Central memory CD4-positive, alpha-beta T cell (primary cell): Measurements from ENCODE around the gene TSC1.

Experiments
- DNase-seq: peaks from one replicate; pipeline ENCODE4 v3.0.0; 2022

TSC1 gene

DNA sequence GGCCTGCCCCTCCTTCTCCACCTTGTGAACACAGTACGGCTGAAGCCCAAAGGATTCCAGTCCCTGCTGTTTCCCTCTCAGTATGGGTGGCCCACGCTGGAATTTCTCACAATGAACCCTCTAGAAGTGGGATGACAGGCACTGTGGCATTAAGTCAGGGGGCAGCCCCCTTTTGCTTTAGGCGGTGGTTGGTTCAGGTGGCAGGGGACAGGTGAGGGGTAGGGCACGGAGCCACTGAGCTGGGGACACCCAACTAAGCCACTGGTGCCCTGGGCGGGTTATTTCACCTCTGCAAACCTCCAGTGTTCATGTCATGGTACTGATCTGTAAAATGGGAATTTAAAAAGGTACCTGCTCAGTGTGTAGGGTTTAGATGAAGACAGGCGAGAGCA, 58.1 kb downstream of the TSC1 start:
- no peak for DNase-seq

GRCh38 chr9:132885720-132886333, 58.6 kb downstream of the TSC1 start:
- no peak for DNase-seq

- no peak for DNase-seq
These were observed 60.8 kb downstream of the TSC1 start for GRCh38 chr9:132883349-132884294.

DNA sequence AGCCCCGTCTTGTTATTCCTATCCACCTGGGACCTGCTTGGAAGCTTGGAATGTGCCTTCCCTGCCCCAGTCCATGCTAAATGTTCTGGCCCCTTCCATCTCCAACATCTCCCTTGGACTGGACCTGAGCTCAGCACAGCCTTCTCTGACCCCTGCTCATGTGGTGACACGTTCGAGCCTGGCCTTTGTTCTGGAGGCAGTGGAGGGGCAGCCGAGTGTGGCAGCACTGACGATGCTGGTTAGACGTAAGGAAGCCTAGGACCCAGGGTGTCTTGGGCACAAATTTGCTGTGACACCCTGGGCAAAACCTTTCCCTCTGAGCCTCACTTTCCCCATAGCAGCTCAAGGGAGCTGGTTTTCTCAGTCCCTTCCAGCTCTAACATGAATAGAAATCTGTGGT, 61.8 kb downstream of the TSC1 start:
- DNase-seq = no peak

DNA sequence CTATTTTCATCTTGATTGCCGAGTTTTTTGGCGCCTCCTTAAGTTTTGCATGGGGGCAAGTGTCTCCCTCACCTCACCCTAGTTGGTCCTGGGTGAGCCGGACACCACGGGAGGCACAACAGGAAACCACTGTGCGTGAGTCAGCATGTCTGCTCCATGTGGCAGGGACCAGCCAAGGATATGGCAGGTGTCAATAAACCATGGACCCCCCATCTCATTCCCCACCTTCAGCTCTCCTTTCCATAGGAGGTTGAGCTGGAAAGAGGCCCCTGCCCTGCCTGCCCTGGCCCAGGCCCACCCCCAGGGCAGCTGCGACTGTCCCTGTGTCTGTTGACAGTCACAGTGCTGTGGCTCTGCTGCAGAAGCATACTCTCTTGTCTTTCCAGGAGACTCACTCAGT, 62.6 kb downstream of the TSC1 start:
- DNase-seq = no peak

DNA sequence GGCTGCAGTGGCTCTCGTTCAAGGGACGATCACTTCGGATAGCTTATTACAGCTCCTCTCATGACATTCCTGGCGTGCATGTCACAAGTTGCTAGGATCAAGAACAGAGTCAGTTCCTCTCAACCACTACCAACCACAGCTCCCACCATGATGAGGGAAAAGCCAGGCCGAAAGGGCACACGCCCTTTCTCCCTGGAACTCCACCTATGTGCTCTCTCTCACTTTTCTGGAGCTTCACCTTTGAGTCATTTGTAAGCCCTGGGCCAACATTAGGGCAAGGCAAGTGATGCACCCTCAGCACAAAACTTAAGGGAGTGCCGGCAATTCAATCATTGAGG, 64.1 kb downstream of the TSC1 start:
- no peak for DNase-seq

DNA sequence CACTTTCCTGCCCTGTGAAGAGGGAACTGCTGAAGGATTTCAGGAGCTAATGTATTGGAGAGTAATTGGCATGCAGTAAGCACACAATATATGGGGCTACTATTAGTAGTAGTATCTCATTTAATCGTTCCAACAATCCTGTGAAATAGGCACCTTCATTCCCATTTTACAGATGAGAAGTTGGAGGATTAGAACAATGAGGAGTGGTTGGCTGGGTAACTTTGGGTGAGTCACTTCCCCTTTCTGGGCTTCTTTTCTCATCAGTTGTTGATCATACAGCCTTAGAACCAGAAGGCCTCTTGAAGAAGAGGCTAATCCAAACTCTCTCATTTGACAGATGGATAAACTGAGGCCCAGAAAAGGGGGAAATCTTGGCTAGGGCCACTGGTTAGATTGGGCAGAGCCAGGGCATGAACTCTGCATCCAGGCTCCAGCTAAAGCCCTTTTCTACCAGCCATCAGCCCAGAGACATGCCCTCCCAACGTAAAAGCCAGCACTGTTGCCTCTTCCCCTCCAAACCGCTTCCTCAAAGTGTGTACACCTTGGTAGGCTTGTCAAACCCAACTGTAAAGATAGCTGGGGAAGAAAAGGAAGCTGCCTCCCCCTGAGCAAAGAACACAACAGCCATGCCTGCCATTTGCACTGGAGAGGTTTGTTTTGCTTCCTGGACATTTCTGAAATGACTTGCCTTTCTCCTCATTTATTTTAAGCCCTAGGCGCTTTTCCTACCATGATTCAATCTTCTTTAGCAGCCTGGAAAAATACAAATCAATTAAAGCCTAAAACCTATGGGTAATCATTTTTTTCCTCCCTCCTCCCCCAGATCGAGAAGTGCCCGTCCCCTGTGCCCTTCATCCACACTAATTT, 64.7 kb downstream of the TSC1 start:
- DNase-seq = no peak

DNA sequence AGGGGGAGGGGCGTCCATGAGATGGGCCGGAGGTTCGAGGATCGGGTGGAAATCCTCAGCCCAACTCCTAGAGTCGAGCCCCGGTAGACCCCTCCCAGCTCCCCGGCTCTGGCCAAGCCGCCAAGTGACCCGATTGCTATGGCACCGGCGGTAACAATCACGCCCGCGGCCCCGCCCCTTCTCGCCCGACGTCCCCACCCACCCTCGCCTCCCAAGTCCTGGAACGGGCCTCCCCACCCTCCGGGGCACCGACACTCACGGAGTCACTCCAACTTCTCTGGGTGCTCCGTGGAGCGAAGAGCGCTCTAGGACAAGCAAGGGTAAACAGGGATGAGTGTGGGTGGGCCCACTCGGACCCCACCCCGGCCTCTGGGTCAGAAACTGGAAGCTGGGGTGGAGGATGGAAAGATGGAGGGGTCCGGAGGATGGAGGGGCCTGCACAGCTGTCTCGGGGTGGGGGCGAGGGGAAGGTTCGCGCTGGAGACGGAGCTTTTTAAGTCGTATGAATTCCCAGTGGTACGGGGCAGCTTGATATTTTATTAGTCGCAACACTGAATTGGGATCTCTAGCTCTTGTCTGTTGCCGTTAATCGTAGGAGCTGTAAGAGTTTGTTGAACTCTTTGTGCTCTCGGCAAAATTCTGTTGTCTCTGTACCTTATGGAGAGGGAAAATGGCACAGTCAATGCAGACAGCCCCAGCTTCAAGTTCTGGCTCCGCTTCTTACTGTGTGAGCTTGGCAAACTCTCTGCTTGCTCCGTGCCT, 65.5 kb downstream of the TSC1 start, which contains the start of gene SPACA9:
TSS of gene SPACA9 (plus strand) at position 204 of the 762 bp plus-strand sequence. CDS start 5,050 bp downstream, outside the sequence.
- no peak for DNase-seq

- peak; percentile 78 for DNase-seq
These were observed 66.4 kb downstream of the TSC1 start, which contains the start of gene AK8 for GRCh38 chr9:132877824-132878694. AK8 (minus strand) TSS chr9:132878284; CDS start chr9:132878255, 29 bp downstream.

GRCh38 chr9:132877458-132877823, 67.0 kb downstream of the TSC1 start:
- DNase-seq = no peak

DNA sequence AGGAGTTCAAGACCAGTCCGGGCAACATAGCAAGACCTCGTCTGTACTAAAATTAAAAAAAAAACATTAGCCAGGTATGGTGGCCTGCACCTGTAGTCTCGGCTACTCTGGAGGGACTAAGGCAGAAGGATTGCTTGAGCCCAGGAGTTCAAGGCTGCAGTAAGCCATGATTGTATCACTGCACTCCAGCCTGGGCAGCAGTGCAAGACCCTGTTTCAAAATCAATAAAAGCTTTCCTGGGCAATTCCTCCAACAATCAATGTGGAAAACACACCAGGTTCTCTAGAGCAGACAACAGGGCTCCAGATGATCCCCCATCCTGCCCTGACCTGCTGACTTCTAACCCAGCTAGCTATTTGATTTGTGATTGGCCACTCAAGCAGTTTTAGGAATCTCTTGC, 67.6 kb downstream of the TSC1 start:
- DNase-seq = no peak

- no peak for DNase-seq
These were observed 69.3 kb downstream of the TSC1 start for GRCh38 chr9:132875159-132875558.

DNA sequence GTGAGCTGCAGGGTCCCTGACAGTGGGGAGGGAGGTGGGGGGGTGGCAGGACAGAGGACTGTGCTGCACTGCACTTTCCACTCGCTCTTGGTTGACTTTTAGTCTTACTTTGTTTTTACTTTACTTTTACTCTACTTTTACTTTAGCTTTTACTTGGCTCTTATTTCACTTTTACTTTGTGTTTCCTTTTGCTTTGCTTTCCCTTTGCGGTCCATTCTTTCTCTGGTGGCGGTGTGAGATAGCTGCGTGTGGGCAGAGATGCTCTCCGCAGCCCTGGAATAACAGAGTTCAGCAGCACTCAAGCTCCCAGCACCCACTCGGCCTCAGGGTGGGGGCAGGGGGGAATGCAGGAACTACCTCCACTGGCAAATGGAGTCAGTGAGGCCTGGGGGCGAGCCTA, 71.0 kb downstream of the TSC1 start:
- DNase-seq = no peak

- DNase-seq = no peak
These were observed 75.2 kb downstream of the TSC1 start for GRCh38 chr9:132869266-132869665.

DNA sequence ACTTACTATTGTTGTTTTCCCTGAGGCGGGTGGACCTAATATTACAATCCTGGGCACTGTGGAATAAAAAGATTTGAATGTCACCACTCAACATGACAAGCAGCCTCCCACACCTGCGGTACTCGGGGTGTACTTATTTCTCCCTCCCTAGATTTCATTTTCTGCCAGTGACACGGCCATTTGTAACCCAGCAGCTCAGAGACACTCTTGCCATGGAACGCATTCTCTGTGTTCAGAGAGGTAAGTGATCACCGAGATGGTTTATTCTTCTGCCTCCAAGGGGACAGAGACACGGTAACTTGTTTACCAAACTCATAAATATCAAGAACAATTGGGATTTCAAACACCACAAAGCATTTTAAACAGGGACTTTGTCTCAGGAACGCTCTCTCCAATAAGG, 77.5 kb downstream of the TSC1 start:
- DNase-seq = no peak

DNA sequence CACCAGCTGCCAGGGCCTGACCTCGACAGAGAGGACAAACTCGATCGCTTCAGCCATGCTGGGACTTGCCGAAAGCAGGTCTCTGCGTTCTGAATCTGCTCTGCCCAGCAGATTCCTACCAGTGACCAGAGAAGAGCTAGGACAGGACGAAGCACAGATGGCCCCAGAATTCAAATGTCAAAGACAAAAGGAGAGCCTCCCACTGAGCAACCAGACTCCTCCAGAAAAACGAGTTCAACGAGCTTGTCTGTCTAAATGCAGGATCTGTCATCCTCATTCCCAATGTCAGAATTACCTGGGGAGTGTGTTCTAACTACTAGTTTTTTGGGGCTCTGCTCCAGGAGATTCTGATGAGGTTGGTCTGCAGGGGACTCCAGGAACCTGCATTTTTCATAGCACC, 79.7 kb downstream of the TSC1 start:
- no peak for DNase-seq

- no peak for DNase-seq
These were observed 80.1 kb downstream of the TSC1 start for GRCh38 chr9:132864277-132864676.

DNA sequence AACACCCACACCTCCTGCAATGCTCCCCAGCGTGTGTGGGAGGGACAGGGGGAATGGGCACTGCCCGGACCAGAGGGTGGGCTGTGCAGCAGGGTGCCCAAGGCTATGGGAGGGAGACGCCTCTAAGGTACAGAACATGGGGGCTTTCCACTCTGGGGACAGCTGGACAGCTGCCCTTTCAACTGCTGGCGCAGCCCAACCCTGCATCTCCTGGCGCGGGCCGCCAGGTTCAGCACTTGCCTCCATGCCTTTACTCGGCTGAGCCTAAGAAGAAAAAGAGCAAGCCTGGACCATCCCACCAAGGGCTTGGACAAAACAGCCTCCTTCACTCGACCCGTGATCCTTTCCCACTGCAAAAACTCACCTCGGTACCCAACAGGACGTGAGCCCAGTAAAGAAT, 81.3 kb downstream of the TSC1 start:
- no peak for DNase-seq

- no peak for DNase-seq
These were observed 81.9 kb downstream of the TSC1 start for GRCh38 chr9:132862533-132862932.

- no peak for DNase-seq
These were observed 82.8 kb downstream of the TSC1 start for GRCh38 chr9:132861666-132862065.

GRCh38 chr9:132858751-132859150, 85.7 kb downstream of the TSC1 start:
- no peak for DNase-seq
